HG03575 (cell line): ENCODE measurements around the gene HPF1.
"Not testable (repeated sequence)": the region's sequence is repeated elsewhere in the genome, so short reads cannot be mapped to it uniquely, and the experiment has no call there.

ENCODE experiments used
- ATAC-seq: cut with Tn5 transposase; IDR thresholded peaks from one replicate; pipeline ENCODE4 v1.9.1; 2021; ENCODE audit not compliant: unreplicated experiment, insufficient number of reproducible peaks, low FRiP score; ENCODE audit errors: extremely low read depth

The HPF1 gene

DNA sequence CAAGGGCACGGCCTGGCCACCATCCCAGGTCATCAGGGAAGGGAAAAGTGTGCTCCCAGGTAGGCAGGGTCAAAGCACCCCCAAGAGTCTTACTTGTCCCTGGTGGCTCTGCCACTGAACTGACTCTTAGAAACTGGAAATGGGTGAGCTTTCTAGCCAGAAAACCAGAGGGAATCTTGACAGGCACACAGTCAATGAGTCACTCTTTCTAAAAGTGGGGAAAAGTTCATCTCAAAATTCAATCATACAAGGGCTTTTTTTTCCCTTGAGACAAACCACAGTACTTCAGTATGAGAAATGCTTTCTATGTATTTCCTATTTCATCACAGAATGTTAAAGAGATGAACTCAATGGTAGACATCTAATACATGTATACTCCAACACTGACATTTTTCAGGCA is 12.5 kb downstream of the HPF1 start:
- ATAC-seq = no peak

DNA sequence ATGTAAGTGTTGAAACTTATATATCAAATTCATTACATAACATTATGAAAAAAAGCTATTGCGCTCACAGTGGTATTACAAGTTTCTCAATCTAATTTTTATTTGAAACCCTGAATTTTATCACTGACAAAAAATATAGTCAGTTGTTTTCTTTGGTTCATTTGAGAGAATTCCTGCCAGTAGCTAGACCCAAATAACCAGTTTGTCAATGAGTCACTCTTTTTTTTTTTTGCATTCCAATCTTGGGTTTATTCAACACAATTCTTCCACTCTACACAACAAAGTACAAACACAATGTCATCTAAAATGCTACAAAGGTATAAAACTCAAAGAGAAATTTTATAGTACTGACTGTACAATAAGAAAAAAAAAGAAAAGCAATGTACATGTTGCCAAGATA is 13.1 kb downstream of the HPF1 start:
- no peak for ATAC-seq

DNA sequence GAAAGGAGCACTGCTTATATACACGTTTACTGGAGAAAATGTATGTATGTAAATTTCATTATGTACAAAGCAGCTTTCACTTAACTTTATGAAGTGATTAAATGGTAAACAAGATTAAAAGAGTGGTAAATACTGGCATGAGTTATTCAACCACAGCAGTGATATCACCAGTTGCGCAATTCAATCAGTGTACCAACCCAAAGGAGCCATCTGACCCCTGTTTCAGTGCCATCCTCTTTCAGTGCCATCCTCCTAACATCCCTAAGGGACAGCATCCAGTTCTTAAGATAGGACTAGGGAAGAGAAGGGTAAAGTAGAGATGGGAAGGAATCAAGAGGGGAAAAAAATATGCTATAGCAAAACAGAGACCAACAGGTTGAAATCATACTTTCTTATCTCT is 16.2 kb downstream of the HPF1 start:
- no peak for ATAC-seq

DNA sequence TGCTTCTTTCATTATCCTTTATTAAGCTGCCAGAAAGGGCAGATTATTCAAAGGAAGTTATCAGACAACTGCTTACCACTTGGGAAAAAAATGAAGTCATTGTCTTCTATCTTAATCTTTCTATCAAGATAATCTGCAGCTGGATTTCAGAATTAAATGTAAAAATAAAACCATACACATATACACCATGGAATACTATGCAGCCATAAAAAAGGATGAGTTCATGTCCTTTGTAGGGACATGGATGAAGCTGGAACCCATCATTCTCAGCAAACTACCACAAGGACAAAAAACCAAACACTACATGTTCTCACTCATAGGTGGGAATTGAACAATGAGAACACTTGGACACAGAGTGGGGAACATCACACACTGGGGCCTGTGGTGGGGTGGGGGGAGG is 19.1 kb downstream of the HPF1 start:
- ATAC-seq = not testable (repeated sequence)

DNA sequence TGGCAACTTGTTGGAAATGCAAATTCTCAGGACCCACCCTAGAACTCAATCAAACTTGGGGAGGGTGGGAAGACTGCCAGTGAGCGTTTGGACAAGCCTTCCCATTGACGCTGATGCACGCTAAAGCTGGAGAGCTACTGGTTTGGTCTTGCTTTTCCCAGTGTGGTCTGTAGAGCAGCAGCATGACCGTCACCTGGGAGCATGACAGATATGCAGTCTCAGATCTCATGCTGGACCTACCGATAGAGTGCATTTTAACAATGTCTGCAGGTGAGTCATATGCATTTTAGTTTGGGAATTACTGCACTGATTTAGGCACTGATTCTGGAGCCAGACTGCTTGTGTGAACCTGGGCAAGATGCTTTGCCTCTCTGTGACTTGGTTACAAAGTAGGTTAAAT is 27.2 kb downstream of the HPF1 start:
- no peak for ATAC-seq

DNA sequence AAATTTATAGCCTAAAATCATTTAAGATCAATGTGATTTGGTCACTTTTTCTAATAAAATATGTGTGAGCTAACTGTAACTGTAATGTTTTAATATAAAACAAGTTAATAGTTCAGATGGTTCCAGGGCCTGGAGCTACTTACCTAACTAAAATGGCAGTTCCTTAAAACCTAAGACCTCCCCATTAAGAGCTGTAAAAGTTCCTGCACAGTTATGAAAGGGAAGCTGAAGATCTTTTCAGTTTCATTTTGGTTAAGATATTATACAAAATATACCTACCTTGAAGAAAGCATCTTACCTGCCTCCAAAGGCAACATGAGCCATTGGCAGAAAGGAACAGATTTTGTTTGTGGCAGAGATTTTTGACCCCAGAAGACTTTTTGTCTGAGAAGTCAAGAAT is 30.1 kb downstream of the HPF1 start:
- ATAC-seq = no peak

DNA sequence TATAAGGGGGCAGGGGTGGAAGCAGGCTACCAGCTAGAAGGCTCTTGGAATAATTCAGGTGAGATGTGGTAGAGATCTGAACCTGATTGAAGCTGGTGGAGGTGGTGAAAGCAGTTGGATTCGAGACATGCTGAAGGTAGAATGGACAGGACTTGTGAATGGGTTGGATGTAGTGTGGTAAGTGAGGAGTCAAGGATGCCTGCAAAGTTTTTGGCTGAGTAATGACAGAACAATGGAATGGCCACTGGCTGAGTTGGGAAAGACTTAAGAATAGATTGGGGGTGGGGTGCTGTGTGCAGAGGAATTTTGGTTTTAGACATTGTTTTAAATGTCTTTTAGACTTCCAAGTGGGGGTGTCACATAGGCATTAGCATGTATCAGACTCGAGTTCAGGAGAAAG is 33.5 kb downstream of the HPF1 start:
- no peak for ATAC-seq

DNA sequence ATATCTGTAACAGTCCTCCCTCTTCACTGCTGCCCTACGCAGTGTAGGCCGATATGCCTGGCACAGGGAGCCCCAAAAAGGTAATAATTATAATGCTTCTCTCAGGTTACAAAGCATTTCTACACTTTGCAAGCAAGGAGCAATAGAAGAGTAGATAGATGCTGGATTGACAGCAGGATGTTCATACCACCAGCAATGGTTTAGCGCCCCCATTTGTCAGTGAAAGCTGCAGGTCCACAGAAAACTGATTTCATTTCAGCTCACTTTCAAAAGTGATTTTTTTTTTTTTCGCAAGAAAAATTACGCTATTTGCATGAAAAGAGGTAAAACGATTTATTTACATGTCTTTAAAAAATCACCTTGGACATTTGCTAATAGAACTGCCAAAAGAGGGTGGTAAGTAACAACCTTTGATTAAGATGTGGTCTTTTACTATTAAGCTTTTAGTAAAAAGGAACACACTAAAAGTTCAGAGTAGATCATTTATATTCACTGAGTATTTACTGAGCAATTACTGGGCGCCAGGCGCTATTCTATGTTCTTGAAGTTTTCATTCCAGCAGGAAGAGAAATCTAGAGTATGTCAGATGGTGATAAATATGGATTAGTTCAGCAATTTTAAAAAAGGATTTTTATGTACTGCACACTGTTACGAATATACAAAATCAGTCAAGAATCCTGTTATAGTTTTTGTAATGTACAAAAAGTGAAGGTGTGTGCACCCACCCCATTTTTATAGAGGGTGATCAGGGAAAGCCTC is 34.4 kb downstream of the HPF1 start:
- ATAC-seq = no peak

DNA sequence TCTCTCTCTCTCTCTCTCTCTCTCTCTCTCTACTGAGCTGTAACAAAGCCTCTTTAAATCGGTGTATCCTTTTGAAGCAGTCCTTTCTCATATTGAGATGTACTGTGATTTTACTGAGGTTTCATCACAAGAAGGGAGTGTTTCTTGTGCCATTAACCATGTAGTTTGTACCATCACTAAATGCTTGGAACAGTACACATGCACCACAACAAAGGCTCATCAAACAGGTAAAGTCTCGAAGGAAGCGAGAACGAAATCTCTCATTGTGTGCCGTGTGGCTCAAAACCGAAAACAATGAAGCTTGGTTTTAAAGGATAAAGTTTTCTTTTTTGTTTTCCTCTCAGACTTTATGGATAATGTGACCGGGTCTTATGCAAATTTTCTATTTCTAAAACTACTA is 37.2 kb downstream of the HPF1 start:
- no peak for ATAC-seq

DNA sequence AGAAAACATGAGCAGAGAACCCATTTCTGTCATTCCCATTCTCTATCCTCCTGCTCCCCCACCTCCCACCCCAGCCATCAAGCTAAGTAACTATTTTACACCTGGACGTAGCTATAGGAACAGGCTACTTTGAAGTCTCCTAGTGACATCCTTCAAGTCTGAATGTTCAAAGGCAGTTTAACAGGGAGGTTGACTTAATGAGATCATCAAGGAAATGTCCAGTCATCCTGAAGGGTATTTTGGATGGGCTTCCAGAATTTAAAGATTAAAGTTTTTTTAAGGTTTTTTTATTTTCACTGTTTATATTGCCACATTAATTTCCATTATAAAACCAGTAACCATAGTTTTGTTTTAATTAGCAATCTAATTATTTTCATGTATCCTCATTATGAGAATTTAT is 41.1 kb downstream of the HPF1 start:
- no peak for ATAC-seq

DNA sequence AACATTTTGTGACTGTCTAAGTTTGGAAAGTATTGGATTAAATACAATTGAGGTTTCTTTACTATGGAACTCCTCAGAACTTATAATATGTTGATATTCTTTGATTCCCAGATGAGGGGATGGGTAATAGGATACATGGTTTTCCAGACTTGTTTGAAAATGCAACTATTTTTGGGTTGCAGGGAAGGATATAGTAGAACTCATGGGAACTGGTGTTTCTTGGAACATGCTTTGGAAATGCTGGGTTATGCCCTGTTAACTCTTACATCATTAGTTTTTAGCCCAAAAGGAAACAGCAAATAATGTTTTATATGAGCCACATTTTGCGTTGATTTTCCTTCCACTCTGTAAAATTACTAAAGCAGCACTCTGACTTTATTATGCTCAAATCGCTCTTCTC is 41.9 kb downstream of the HPF1 start:
- no peak for ATAC-seq

DNA sequence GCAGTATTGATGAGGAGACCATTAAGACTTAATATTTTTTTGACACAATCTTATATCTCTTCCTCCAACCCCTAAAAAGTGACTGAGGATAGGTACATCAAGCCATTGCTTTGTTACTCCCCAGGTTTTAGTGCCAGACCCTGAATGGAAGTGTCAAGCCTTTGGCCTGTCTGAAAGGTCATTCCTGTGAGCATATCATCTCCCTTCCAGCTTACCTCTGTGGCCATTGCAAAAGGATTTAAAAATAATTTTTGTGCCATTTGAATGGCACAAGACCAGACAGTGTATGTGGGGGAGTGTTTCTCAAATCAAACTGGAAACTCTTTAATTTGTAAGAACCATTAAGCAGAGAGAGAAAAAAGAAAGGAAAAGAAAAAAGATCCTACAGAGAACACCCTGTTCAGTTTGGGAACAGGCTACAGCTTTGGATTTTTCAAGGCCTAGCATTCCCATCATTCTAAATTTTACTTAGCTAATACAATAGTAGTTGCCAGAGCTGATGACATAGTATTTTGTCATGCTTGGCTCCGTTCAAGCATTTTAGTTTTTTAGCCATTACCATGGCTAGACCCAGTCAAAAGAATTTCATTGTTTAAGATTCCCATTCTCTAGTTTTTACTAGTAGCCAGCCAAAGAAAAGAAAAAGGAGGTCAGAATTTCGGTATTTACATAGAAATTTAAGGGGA is 49.6 kb downstream of the HPF1 start:
- no peak for ATAC-seq

DNA sequence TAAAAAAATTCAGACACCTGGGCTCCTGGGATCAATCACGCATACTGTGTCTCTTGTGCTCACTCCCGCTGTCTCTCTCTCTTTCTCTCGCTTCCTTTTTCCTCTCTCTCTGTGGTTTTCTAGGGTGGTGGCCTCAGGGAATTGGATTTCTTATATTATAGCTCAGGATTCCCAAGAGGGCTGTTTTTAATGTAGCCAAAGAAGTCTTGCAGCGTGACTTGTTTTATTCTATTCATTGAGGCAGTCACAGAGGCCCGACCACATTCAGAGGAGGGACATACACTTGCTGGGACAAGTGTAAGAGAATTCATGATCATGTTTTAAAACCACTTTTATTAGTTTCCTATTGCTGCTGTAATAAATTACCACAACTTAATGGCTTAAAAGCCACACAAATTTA is 59.4 kb downstream of the HPF1 start:
- no peak for ATAC-seq

DNA sequence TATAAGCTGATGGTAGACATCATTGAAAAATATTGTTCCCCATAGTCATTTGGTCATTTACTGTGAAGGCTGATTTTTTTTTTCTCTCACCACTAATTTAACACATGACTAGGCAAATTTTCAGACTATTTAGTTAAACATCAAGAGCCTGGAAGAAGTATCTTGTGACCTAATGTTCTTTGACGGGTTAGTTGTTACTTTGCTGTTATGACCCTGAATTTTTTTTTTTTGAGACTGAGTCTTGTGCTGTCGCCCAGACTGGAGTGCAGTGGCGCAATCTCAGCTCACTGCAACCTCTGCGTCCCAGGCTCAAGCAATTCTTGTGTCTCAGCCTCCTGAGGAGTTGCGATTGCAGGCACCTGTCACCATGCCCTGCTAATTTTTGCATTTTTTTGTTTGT is 67.0 kb downstream of the HPF1 start:
- no peak for ATAC-seq

DNA sequence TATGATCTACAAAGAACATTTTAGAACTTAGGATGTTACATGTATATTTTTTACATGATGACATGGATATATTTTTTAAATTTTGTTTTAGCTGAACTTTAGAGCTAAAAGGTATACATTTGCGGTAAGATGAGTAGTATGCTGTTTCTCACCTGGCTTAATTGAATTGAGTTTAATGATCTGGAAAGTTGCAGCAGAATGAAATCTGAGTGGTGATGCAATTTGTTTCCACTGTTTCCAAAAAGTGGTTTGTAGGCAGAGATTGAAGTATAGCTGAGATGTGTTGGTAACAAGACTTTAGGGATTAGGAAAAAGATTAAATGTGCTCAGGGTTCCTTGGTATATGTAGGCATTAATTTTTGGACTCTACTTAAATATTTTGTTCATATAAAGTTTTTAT is 68.1 kb downstream of the HPF1 start:
- ATAC-seq = no peak

DNA sequence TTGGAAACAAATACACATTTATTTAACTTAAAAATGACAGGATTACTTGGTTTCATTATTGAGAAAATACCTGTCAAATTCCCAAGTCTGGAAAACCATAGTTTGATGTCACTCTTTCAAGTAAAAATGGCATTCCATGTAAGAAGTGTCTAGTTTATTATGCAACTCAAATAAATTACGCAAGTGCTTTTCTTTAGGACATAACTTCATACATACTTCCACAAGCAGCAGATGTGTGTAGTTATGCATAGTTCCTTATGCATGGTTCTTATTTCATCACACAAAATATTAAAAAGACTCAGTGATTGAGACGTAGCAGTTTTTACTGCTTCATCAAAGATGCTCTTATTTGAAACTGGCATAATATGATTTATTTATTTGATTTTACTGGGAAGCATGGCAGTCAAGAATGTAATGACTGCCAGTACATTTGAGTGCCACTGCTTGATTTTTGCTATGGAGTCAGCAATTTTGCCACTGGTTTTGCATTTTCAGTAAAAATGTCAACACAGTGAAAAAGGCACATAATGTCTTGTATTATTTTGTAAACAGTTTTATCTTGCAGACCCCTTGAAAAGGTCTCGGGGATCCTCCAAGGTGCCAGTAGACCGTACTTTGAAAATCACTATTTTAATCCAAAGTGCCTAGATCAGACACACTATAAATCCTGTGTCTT is 75.2 kb downstream of the HPF1 start:
- ATAC-seq = no peak
